GM19397 (cell line): ENCODE results near the gene NTNG1.

Experiments used
- ATAC-seq: cut with Tn5 transposase; IDR thresholded peaks from one replicate; pipeline ENCODE4 v1.9.1; 2021; ENCODE audit warnings: mild to moderate bottlenecking, moderate library complexity; ENCODE audit not compliant: unreplicated experiment

The NTNG1 gene

GRCh38 chr1:107254306-107254705, 113.5 kb downstream of the NTNG1 start:
- ATAC-seq = no peak

- ATAC-seq = no peak
These were observed 114.6 kb downstream of the NTNG1 start for GRCh38 chr1:107255469-107255868.

GRCh38 chr1:107262467-107263286, 121.8 kb downstream of the NTNG1 start:
- no peak for ATAC-seq

GRCh38 chr1:107263291-107263915, 122.6 kb downstream of the NTNG1 start:
- no peak for ATAC-seq

- no peak for ATAC-seq
These were observed 123.2 kb downstream of the NTNG1 start for GRCh38 chr1:107264007-107264406.

GRCh38 chr1:107264561-107264960, 123.7 kb downstream of the NTNG1 start:
- ATAC-seq = no peak

GRCh38 chr1:107267489-107267888, 126.7 kb downstream of the NTNG1 start:
- no peak for ATAC-seq

GRCh38 chr1:107272321-107272720, 131.5 kb downstream of the NTNG1 start:
- no peak for ATAC-seq

GRCh38 chr1:107273515-107273914, 132.7 kb downstream of the NTNG1 start:
- no peak for ATAC-seq

- ATAC-seq = no peak
These were observed 133.4 kb downstream of the NTNG1 start for GRCh38 chr1:107274227-107274626.

GRCh38 chr1:107276247-107276646, 135.4 kb downstream of the NTNG1 start:
- ATAC-seq = no peak

GRCh38 chr1:107277022-107277421, 136.2 kb downstream of the NTNG1 start:
- ATAC-seq = no peak

- no peak for ATAC-seq
These were observed 145.3 kb downstream of the NTNG1 start for GRCh38 chr1:107286125-107286524.

GRCh38 chr1:107291987-107292386, 151.1 kb downstream of the NTNG1 start:
- ATAC-seq = no peak

- no peak for ATAC-seq
These were observed 153.2 kb downstream of the NTNG1 start for GRCh38 chr1:107293901-107294613.

GRCh38 chr1:107294686-107295085, 153.8 kb downstream of the NTNG1 start:
- no peak for ATAC-seq

GRCh38 chr1:107297681-107298080, 156.8 kb downstream of the NTNG1 start:
- no peak for ATAC-seq

- ATAC-seq = no peak
These were observed 157.7 kb downstream of the NTNG1 start for GRCh38 chr1:107298526-107298925.

GRCh38 chr1:107299521-107299920, 158.7 kb downstream of the NTNG1 start:
- ATAC-seq = no peak

- no peak for ATAC-seq
These were observed 169.1 kb downstream of the NTNG1 start for GRCh38 chr1:107309962-107310361.

GRCh38 chr1:107315652-107316051, 174.8 kb downstream of the NTNG1 start:
- no peak for ATAC-seq

- no peak for ATAC-seq
These were observed 178.1 kb downstream of the NTNG1 start for GRCh38 chr1:107318932-107319331.
